Right kidney (tissue), 9 donors: ENCODE results near the gene UNC80.
A peak's percentile ranks its signal among the peaks of the same experiment; 100 is the strongest.
"Not testable (repeated sequence)": the region's sequence is repeated elsewhere in the genome, so short reads cannot be mapped to it uniquely, and the experiment has no call there.

Experiments
- DNase-seq: peaks from one replicate; pipeline ENCODE4 v3.0.0-alpha.2; 2016
- long read RNA-seq, 8 donors: transcript quantifications; one replicate each; lab custom pipeline, GENCODE V29; 2026

Gene UNC80
- long read RNA-seq, donor 1, result 0 reads
- long read RNA-seq, donor 2, result 0 reads
- long read RNA-seq, donor 3, result 0 reads
- long read RNA-seq, donor 4, result 0 reads
- long read RNA-seq, donor 5, result 0 reads
- long read RNA-seq, donor 6, result 0 reads
- long read RNA-seq, donor 7, result 0 reads
- long read RNA-seq, donor 8, result 0 reads

DNA sequence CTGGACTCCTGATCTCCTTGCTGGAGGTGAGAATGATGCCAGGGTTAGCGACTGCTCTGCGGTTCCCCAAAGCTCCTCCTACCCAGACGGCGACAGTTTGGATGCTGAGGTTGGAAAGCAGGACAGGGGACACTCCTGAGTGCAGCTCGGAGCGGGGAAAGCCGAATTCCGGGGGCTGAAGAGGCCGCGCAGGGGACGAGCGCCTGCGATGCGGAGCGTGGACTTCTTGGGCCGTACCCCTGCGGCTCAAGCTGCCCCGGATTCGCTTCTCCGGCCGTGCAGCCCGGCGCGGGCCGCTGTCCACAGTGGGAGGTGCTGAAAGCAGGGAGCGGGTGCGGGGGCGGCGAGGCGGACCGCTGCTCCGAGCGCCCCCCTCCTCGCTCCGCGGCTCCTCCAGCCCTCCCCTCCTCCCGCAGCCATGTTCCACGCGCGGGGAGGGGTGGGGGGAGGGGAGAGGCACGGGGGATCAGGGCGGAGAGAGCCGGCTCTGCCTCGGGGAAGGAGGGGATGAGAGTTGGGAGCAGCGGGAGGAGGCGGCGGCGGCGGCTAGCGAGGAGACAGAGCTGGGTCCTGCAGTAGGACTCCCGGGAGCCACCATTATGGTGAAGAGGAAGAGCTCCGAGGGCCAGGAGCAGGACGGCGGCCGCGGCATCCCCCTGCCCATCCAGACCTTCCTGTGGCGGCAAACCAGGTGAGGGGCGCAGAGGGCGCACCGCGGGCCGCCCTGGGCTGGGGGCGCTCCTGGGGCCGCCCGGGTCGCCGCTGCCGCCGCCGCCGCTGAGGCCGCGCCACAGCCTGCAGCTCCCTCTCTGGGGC, at the start of gene UNC80:
UNC80 (plus strand) TSS at position 359 of the 816 bp plus-strand sequence; CDS start at position 600, 241 bp downstream.
- peak; percentile 74 for DNase-seq

- no peak for DNase-seq
Observed at GRCh38 chr2:209726311-209726710, 45.3 kb upstream of the UNC80 start.

DNA sequence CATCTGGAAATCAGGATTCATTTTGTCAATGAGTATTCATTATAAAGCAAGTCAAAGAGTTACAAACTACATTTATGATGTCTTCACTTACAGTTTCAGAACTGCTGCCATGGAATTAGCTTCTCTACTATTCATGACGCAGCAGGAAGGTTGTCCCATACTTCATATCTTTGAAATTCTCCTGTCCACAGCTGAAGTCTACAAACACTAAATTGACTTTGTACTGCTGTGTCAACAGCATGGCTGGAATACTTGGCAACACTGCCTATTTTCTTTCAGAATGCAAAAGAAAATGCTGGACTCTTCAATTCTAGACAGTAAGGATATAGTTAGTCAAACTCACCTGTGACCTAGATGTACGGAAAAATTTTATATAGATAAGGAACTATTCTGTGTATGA, 44.6 kb upstream of the UNC80 start:
- no peak for DNase-seq

GRCh38 chr2:209734805-209735204, 36.8 kb upstream of the UNC80 start:
- DNase-seq, result no peak

- DNase-seq, result no peak
Observed at GRCh38 chr2:209741953-209742352, 29.7 kb upstream of the UNC80 start.

DNA sequence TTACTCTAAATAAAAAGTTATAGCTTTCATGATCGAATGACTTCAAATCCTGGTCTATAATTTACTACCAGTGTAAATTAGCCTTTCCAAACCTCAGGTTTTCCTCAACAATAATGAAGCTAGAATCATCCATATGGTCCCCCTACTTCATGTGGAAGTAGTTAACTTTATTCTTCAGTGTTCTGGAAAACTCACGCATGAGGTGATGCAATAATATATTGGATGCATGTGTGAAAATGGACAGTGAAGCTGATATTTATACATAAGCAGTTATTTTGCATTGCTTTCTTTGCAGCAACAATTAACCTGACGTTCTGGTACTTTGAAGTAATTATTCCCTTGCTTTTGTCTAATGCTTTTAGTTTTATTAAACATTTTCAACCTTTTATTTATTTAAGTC, 18.6 kb upstream of the UNC80 start:
- DNase-seq, result no peak

GRCh38 chr2:209757163-209757562, 14.5 kb upstream of the UNC80 start:
- no peak for DNase-seq

DNA sequence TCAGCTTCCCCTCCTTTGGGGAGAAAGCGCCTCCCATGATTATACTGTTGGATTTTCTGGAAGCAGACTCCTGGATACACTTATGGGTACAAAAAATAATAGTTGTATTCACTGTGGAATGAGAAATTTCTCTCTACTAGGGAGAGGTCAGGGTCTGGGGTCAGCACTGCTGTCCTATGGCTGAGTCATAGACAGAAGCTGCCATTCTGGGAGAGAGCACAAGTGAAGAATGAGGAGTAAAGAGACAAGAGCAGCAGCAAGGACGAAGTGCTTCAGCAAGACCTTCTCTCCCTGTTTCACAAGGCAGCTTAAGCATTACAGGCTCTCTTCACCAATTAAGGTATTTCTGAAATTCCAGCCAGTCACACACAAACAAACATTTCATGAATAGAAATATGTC, 10.1 kb upstream of the UNC80 start:
- no peak for DNase-seq

- DNase-seq, result no peak
Observed at GRCh38 chr2:209762563-209762962, 9.1 kb upstream of the UNC80 start.

DNA sequence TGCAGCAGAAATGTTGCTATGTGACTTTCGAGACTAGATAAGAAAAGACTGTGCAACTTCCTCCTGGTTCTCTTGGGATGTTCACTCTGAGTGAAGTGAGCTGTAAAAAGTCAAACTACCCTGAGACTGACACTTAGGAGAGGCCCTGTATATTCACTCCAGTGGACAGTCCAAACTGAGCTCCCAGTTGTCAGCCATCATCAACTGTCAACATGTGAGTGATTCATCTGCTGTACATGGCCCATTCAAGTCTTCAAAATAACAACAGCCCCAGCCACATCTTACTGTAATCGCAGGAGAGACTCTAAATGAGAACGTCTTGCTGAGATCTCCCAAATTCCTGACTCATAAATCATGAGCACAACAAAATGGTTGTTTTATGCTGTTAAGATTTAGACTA, 8.5 kb upstream of the UNC80 start:
- DNase-seq, result no peak

GRCh38 chr2:209766613-209767012, 5.0 kb upstream of the UNC80 start:
- no peak for DNase-seq

- DNase-seq, result no peak
Observed at GRCh38 chr2:209767316-209767715, 4.3 kb upstream of the UNC80 start.

DNA sequence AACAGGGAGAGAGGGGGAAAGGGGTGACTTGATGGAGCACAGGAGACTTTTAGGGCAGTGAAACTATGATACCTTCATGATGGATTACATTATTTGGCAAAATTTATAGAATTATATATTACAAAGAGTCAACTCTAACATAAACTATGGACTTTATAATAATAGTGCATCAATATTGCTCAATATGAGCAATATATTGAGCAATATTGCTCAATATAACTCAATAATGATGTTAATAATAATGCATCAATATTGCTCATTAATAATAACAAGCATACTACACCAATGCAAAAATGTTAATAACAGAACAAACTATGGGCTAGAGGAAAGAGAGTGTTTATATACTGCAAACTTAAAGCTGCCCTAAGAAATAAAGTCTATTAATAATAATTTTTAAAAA, 3.1 kb upstream of the UNC80 start:
- no peak for DNase-seq

GRCh38 chr2:209772290-209772685, 656 bp downstream of the UNC80 start:
- peak; percentile 1 for DNase-seq

- DNase-seq, result no peak
Observed at GRCh38 chr2:209773377-209773776, 1.7 kb downstream of the UNC80 start.

- DNase-seq, result no peak
Observed at GRCh38 chr2:209787416-209787815, 15.8 kb downstream of the UNC80 start.

GRCh38 chr2:209788925-209789324, 17.3 kb downstream of the UNC80 start:
- DNase-seq, result no peak

DNA sequence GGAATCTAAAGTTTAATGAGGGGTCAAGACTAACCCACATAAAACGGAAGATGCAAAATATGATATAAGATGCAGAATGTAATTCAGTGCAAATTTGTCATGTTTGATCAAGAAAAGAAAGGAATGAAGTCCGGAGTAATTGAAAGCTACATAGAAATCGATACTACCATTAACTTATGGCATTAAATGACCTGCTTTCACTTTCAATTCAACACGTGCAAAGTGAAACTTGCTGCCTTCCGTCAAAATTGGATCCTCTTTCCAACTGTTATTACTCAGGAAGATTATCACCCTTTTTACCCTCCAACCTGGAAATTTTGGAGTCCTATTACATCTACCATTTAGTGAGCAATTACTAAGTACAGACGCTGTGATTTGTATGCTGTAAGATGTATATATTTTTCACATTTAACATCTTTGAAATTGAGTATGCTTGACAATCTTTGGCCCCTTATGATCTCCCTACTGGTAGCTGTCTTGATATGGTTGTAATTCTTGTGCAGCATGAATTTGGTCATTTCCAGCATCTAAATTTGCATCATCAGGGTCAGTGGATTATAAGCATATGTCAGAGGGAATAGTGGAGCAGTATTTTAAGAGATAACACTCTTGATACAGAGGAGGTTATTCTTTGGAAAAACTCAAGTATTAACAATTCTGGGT, 18.6 kb downstream of the UNC80 start:
- no peak for DNase-seq

- DNase-seq, result no peak
Observed at GRCh38 chr2:209791151-209791550, 19.5 kb downstream of the UNC80 start.

- not testable (repeated sequence) for DNase-seq
Observed at GRCh38 chr2:209795425-209795824, 23.8 kb downstream of the UNC80 start.

DNA sequence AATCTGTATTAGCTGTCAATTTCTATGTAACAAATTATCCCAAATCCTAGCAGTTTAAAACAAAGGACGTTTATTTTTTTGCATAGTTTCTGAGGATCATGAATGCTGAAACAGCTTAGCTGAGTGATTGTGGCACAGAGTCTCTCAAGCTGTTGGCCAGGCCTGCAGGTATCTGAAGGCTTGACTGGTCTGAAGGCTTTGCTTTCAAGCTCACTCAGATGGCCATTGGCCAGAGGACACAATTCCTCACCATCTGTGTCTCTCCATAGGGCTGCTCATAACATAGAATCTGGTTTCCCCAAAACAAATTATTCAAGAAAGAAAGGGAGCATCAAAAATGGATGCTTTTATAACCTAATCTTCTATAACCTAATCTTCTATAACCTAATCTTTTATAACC, 33.7 kb downstream of the UNC80 start:
- DNase-seq, result no peak

DNA sequence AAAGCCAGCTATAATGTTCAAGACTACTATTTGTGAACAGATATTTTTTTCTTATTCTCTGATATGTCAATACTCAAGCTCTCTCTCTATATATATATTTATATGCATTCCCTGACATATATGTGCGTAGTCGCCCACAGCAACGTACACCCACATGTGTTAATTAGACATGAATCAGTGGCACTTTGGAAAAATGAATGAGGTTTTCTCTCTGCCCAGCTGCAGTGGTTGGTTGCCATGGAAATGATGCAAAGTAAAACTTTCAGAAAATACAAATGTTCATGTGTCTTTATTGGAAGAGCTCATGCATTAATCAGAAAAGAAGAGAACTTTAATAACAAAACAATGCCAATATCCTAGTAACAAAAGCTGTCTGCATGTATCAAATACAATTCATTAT, 34.7 kb downstream of the UNC80 start:
- no peak for DNase-seq

DNA sequence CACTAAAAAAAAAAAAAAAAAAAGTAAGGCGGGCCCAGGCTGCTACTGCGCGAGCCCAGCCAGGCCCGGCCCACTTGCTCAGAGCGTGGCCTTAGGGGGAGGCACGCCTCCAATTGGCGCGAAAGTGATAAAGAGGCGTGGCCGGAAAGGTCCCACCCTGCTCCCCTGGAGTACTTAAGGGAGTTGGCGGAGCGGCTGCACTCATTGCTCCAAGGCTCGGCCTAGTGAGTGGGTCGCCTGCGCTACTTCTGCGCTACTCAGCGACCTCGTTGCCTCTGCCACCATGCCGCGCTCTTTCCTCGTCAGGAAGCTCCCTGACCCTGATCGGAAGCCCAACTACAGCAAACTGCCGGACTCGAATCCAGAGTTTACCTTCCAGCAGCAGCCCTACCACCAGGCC, 36.9 kb downstream of the UNC80 start:
- no peak for DNase-seq

DNA sequence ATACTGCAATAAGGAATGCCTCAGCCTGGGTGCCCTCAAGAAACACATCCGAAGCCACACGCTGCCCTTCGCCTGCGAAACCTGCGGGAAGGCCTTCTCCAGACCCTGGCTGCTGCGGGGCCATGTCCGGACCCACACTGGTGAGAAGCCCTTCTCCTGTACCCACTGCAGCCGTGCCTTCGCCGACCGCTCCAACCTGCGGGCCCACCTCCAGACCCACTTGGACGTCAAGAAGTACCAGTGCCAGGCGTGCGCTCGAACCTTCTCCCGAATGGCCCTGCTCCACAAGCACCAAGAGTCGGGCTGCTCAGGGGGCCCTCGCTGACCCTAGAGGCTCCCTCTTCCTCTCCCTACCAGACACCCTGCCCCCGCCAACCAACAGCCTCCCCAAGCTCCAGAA, 37.6 kb downstream of the UNC80 start:
- no peak for DNase-seq
